COR-L47 (cell line): ENCODE data around the gene ZNF48.
"Not testable (repeated sequence)": the region's sequence is repeated elsewhere in the genome, so short reads cannot be mapped to it uniquely, and the experiment has no call there.

Source experiments
- DNase-seq: peaks from one replicate; lab custom pipeline; 2025; lab: John Stamatoyannopoulos, UW

The ZNF48 gene

GRCh38 chr16:30378236-30379157 lies 16.7 kb upstream of the ZNF48 start:
- peak; percentile 98 for DNase-seq

DNA sequence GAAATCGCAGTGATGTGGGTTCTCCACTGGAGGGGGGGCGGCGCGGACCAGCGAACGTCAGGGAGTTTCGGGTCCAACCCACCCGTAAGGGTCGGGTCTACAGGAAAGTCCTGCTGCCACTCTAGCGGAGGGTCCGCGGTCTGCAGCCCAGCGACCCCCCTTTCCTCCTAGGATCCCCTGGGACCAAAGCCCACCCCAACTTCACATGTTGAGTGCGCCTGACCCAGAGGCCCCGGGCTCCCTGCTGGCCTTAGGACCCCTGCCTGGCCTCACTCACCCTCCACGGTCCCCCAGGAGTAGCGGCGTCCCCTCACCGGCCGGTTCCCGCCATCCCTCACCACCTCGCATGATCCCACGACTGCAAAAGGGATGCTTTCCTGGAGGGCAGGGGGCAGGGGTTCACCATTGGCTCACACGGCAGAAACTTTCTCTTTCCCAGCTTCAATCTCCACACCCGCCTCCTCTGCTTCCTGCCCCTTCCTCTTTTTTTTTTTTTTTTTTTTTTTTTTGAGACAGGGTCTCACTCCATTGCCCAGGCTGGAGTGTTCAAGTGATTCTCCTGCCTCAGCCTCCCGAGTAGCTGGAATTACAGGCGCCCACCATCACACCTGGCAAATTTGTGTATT lies 15.9 kb upstream of the ZNF48 start:
- no peak for DNase-seq

DNA sequence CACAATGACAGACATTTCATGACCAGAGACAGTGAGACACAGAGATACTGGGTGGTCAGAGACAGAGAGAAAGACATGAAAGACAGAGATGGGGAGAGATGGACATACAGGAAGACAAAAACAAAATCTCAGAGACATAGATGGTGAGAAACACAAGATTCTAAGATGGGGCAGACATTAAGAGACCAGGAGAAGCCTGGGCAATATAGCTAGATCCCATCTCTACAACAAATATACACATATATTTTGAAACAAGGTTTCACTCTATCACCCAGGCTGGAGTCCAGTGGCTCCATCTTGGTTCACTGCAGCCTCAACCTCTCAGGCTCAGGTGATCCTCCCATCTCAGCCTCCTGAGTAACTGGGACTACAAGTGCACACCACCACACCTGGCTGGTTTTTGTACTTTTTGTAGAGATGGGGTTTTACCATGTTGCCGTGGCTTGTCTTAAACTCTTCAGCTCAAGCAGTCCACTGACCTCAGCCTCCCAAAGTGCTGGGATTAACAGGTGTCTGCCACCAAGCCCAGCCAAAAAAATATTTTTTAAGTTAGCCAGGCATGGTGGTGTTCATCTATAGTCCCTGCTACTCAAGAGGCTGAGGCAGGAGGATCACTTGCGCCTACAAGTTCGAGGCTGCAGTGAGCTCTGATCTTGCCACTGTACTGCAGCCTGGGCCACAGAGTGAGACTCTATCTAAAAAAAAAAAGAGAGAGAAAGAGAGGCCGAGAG lies 15.0 kb upstream of the ZNF48 start:
- DNase-seq, result no peak

- DNase-seq, result no peak
Measured at GRCh38 chr16:30380803-30381208, 14.4 kb upstream of the ZNF48 start.

DNA sequence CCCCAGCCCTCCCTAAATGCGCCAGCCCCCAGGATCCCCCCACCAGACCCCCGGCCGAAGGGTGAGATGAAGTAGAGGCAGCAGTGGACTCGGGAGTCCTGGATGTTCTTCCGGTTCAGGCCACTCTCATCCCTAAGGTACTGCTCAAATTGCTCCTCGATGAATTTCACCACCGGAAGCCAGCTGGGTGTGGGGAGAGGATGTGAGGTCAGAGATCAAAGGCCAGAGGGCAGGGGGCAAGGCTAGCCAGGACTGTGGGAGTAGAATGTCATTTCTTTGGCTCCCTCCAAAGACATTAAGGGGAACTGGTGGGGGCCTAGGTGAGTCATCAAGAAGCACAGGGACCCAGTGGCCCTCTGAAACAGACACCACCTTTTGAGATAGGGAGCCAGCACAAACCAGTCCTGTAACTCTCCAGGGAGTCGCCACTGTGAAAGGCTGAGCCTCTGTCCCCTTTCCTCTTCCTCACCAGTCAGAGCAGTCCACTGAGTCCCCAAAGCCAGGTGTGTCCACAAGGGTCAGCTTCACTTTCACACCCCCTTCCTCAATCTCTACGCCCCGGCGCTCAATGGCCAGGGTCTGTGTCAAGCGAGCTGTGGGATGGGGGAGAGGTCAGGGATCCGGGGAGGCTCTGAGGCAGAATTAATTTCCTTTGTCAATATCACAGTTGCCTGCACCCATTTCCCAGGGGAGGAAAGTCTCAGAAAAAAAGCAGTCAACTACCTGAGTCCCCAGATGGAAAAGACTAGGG lies 13.8 kb upstream of the ZNF48 start:
- DNase-seq, result no peak

DNA sequence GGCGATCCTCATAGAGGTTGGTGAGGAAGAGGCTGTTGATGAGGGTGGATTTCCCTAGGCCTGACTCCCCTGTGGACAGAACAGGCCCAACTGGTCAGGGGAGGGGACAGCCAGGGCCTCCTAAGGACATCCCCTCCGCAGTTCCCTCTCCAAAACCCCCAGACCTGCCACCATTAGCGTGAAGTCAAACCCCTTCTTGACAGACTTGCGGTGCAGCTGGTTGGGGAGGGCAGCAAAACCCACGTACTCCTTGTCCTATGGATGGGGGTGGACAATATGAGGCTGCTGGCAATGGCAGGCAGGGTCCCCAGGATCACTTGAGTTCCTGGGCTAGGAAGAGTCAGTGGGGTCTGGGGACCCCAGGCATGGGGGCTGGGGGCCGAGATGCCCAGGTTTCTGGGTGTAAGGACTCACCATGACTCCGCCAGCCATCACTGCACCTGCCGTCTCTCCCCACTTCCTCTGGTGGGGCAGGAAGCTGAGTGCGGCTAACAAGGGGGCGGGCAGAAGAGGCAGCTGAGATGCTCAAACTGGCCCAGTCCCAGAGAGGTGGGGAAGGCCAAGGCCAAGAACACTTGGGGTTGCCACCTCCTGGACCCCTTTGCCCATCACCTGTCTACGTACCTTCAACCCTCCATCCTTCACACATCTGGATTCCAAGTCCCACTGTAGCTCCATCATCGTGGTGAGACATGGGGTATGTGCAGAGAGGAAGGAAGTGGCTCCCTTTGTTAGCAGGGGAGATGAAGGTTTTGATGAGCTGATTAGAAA lies 12.9 kb upstream of the ZNF48 start, which contains the start of gene SEPTIN1:
TSS of gene SEPTIN1 (minus strand) at position 451 of the 771 bp plus-strand sequence. CDS start at position 432, 19 bp downstream.
- no peak for DNase-seq

GRCh38 chr16:30383521-30383920 lies 11.7 kb upstream of the ZNF48 start:
- DNase-seq, result no peak

GRCh38 chr16:30394592-30395154 lies 547 bp upstream of the ZNF48 start:
- DNase-seq, result no peak

- peak; percentile 11 for DNase-seq
Measured at GRCh38 chr16:30395992-30396585, 869 bp downstream of the ZNF48 start.

DNA sequence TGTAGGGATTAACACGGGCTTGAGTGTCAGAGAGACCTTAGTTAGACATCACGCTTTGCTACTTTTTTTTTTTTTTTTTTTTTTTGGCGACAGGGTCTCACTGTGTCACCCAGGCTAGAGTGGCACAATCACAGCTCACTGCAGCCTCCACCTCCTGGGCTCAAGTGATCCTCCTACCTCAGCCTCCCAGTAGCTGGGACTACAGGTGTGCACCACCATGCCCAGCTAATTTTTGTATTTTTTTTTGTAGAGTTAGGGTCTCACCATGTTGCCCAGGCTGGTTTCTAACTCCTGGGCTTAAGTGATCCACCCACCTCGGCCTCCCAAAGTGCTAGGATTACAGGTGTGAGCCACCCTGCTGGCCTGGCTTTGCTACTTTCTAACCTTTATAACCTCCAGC lies 1.4 kb downstream of the ZNF48 start:
- not testable (repeated sequence) for DNase-seq

GRCh38 chr16:30397056-30397455 lies 1.8 kb downstream of the ZNF48 start:
- DNase-seq, result no peak

GRCh38 chr16:30397776-30398660 lies 2.8 kb downstream of the ZNF48 start:
- DNase-seq, result no peak

DNA sequence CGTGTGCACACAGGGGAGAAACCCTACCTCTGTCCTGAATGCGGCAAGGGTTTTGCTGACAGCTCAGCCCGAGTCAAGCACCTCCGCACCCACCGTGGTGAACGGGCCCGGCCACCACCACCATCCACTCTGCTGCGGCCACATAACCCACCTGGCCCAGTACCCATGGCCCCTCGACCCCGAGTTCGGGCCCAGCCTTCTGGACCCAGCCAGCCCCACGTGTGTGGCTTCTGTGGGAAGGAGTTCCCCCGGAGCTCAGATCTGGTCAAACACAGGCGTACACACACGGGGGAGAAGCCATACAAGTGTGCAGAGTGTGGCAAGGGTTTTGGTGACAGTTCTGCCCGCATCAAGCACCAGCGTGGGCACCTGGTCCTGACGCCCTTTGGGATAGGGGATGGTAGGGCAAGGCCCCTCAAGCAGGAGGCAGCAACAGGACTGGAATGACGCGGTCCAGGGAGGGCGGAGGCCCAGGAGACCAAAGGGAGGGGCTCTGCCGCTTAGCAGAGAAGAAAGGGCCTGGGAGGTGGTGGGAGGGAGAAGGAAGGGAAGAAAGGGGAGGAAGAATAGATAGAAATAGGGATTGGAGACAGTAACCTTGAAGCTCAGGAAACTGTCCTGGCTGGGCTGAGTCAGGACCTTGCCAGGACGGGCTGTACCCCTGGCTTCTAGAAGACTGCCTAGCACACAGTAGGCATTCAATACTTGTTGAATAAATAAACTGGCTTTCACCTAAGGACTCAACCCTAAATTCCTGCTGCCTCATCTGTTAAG lies 3.6 kb downstream of the ZNF48 start:
- DNase-seq, result no peak

DNA sequence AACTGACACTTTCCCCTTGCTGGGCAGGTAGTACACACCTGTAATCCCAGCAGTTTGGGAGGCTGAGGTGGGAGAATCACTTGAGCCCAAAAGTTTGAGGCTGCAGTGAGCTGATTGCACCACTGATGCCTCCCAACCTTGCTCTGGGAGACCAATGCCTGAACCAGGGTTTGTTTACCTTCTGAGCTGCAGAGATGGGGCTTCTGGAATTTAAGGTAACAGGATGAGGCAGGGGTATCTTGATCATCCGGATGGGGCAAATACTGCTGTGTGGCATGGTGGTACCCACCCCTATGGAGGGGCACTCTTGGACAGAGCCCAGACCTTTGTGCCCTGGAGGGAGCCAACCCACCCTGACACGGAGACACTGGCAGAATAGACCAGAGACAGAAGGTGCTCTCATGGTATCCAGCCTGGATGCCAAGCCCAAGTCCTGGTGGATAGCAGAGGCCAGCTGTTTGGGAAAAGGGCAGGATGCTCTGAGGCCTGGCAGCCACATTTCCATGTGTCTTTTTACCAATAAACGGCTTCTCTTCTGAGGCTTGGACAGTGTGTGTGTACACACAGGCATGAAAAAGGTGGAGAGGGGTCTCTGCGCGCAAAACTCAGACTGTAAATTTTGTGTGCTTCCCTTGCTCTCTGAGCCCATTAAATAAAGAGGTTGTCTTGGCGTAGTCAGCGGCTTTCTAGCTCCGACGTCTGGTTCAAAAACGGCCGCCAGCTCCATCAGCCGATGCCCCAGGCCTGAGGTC lies 4.4 kb downstream of the ZNF48 start:
- no peak for DNase-seq

DNA sequence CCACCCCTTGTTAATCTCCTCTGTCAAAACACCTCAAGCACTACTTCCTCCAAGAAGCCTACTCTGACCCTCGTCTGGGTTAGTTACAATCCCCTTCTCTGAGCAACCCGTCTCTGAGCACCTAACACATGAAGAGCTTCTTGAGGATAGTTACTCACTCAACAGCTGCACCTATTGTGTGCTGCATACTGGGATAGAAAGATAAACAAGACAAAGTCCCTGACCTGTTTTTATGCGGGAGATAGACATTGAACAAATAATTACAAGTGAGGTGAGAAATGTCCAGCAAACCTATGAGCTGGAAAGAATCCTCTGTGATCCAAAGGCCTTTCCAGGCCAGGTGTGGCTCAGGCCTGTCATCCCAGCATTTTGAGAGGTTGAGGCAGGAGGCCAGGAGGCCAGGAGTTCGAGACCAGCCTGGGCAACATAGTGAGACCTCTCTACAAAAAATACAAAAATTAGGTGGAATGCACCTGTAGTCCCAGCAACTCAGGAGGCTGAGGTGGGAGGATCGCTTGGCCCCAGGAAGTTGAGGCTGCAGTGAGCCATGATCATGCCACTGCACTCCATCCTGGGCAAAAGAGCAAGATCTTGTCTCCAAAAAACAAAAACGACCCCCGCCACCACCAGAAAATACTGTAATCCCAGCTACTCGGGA lies 6.7 kb downstream of the ZNF48 start:
- no peak for DNase-seq

DNA sequence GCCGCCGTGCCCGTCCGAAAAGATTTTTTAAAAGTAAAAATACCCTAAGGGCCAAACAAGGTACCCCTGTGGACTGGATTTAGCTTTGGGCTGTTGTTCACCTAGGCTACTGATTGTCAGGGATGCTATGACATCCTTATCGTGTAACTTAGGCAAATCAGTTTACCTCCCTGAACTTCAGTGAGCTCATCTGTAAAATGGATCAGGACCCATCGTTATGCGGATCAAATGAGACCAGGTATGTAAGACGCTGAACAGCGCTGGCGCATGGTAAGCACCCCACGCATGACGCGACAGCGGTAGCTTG lies 11.5 kb downstream of the ZNF48 start:
- no peak for DNase-seq

DNA sequence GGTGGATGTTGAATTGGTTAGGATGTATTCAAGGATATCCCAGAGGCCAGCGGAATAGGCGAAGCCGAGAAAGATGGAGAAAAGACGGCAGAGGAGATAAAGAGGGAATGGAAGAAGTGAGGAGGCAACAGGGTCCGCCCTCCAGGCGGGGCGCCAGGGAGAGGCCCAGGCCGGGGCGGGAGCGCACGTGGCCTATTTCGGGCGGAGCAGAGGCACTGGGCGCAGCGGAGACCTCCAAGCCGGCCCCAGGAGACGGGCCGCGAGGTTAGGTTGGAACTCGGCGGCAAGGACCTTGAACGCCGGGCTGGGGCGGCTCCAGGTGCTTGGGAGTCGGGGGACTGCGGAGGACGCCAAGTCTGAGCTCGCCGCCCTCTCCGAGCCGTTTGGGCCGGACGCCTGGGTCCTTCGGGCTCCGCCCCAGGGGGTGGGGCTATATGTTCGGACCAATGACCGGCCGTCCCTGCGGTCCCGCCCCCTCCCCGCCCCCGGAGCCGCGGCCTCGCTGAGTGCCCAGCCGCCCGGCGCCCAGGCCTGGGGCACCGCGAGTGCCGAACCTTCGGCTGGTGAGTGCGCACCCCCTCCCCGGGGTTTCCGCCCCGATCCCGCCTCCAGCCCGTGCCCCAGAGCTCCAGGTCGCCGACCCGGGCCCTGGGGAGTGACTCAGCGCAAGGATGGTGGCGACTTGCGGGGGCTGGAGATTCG lies 12.0 kb downstream of the ZNF48 start, which contains the start of gene ZNF771:
TSS of gene ZNF771 (plus strand) at position 505 of the 702 bp plus-strand sequence. CDS start 448 bp downstream, outside the sequence.
- peak; percentile 90 for DNase-seq
